ENCODE measurements around the gene MYOCD.

GRCh38 chr17:12673788-12674187 lies 8.1 kb downstream of the MYOCD start:
- TF ChIP-seq, protein P1, sequence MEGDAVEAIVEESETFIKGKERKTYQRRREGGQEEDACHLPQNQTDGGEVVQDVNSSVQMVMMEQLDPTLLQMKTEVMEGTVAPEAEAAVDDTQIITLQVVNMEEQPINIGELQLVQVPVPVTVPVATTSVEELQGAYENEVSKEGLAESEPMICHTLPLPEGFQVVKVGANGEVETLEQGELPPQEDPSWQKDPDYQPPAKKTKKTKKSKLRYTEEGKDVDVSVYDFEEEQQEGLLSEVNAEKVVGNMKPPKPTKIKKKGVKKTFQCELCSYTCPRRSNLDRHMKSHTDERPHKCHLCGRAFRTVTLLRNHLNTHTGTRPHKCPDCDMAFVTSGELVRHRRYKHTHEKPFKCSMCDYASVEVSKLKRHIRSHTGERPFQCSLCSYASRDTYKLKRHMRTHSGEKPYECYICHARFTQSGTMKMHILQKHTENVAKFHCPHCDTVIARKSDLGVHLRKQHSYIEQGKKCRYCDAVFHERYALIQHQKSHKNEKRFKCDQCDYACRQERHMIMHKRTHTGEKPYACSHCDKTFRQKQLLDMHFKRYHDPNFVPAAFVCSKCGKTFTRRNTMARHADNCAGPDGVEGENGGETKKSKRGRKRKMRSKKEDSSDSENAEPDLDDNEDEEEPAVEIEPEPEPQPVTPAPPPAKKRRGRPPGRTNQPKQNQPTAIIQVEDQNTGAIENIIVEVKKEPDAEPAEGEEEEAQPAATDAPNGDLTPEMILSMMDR (IDR thresholded peaks at IDR 0.05): no peak
- no peak for TF ChIP-seq POLR2A (IDR thresholded peaks at IDR 0.05)
